ENCODE data around the gene SCN4B. TPM values are rescaled to one million over a fixed set of nuclear protein-coding genes. Genes with fewer than 3 reads are reported as not detected.

The SCN4B gene
- total RNA-seq, 1 donor from 2014 or later = 2.9 TPM

DNA sequence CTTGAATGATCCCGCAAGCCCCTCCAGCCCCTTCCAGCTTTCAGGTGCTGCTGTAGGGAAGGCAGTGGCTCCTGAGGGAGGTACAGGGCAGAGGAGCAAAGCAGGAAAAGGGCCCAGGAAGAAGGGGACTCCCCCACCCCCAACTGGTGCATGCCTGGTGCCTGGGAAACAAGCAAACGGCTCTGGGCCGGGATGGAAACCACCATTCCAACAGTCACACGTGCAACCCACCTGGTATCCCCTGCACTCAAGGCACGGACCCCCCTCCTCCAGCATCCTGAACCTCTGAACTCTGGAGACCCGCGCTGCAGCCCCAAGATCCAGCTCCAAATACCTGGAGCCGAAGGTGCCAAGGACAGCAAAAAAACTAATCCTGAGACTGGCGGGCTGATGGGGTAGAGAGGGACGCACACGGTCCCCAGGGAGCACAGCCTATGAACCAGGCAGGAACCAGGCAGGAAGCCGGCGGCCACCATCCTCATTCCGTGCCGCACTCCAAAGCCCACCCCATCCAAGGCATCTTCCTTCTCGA is 537 bp downstream of the SCN4B start:
- no peak for DNase-seq
- Mint-ChIP-seq H3K4me3 (ENCODE audit: unreplicated experiment) (peak overlapping the region; percentile 77), H3K27me3 (ENCODE audit: unreplicated experiment) (peaks cover 18% of the 10 kb centered on the region), H3K9me3 (ENCODE audit: unreplicated experiment) (peaks cover 2% of the 10 kb centered on the region), H3K4me1 (ENCODE audit: low read depth, unreplicated experiment) (peaks cover 23% of the 10 kb centered on the region), H3K36me3 (ENCODE audit: unreplicated experiment) (no peaks in the 10 kb centered on the region), H3K27ac (ENCODE audit: unreplicated experiment) (no peak overlapping the region)
- TF ChIP-seq CTCF (IDR thresholded peaks at IDR 0.05; ENCODE audit: partially characterized antibody, unreplicated experiment) = no peak

- peaks cover 14% of the 10 kb centered on the region for H3K27me3 Mint-ChIP-seq (ENCODE audit: unreplicated experiment)
- H3K4me1 Mint-ChIP-seq (ENCODE audit: low read depth, unreplicated experiment) = peaks cover 22% of the 10 kb centered on the region
- H3K36me3 Mint-ChIP-seq (ENCODE audit: unreplicated experiment) = no peaks in the 10 kb centered on the region
- no peak overlapping the region for H3K27ac Mint-ChIP-seq (ENCODE audit: unreplicated experiment)
- no peak overlapping the region for H3K4me3 Mint-ChIP-seq (ENCODE audit: unreplicated experiment)
- TF ChIP-seq CTCF (IDR thresholded peaks at IDR 0.05; ENCODE audit: partially characterized antibody, unreplicated experiment) = no peak
- no peak for DNase-seq
- H3K9me3 Mint-ChIP-seq (ENCODE audit: unreplicated experiment) = peaks cover 3% of the 10 kb centered on the region
Measured at GRCh38 chr11:118151431-118151830, 1.2 kb downstream of the SCN4B start.

GRCh38 chr11:118149493-118149892 is 3.1 kb downstream of the SCN4B start:
- H3K9me3 Mint-ChIP-seq (ENCODE audit: unreplicated experiment) = peaks cover 5% of the 10 kb centered on the region
- H3K4me1 Mint-ChIP-seq (ENCODE audit: low read depth, unreplicated experiment) = peaks cover 14% of the 10 kb centered on the region
- no peak for DNase-seq
- H3K27ac Mint-ChIP-seq (ENCODE audit: unreplicated experiment) = no peak overlapping the region
- peaks cover 13% of the 10 kb centered on the region for H3K27me3 Mint-ChIP-seq (ENCODE audit: unreplicated experiment)
- no peaks in the 10 kb centered on the region for H3K36me3 Mint-ChIP-seq (ENCODE audit: unreplicated experiment)
- TF ChIP-seq CTCF (IDR thresholded peaks at IDR 0.05; ENCODE audit: partially characterized antibody, unreplicated experiment) = no peak
- H3K4me3 Mint-ChIP-seq (ENCODE audit: unreplicated experiment) = no peak overlapping the region

GRCh38 chr11:118148856-118149255 is 3.8 kb downstream of the SCN4B start:
- H3K9me3 Mint-ChIP-seq (ENCODE audit: unreplicated experiment) = peaks cover 5% of the 10 kb centered on the region
- H3K36me3 Mint-ChIP-seq (ENCODE audit: unreplicated experiment) = no peaks in the 10 kb centered on the region
- H3K4me3 Mint-ChIP-seq (ENCODE audit: unreplicated experiment) = no peak overlapping the region
- DNase-seq = no peak
- no peak overlapping the region for H3K27ac Mint-ChIP-seq (ENCODE audit: unreplicated experiment)
- H3K27me3 Mint-ChIP-seq (ENCODE audit: unreplicated experiment) = peaks cover 9% of the 10 kb centered on the region
- H3K4me1 Mint-ChIP-seq (ENCODE audit: low read depth, unreplicated experiment) = peaks cover 18% of the 10 kb centered on the region
- no peak for TF ChIP-seq CTCF (IDR thresholded peaks at IDR 0.05; ENCODE audit: partially characterized antibody, unreplicated experiment)

GRCh38 chr11:118148240-118148639 is 4.4 kb downstream of the SCN4B start:
- DNase-seq = no peak
- TF ChIP-seq CTCF (IDR thresholded peaks at IDR 0.05; ENCODE audit: partially characterized antibody, unreplicated experiment) = no peak
- Mint-ChIP-seq H3K27me3 (ENCODE audit: unreplicated experiment) (peaks cover 5% of the 10 kb centered on the region), H3K9me3 (ENCODE audit: unreplicated experiment) (peaks cover 5% of the 10 kb centered on the region), H3K4me3 (ENCODE audit: unreplicated experiment) (no peak overlapping the region), H3K36me3 (ENCODE audit: unreplicated experiment) (no peaks in the 10 kb centered on the region), H3K27ac (ENCODE audit: unreplicated experiment) (no peak overlapping the region), H3K4me1 (ENCODE audit: low read depth, unreplicated experiment) (peaks cover 18% of the 10 kb centered on the region)

All from glutamatergic neuron (in vitro differentiated cells).